Measurements from ENCODE around the gene CCDC6.

GRCh38 chr10:59909815-59910214, 3.5 kb upstream of the CCDC6 start:
- TF ChIP-seq EZH2 (IDR thresholded peaks at IDR 0.05; ENCODE audit: low read length), result no peak
- TF ChIP-seq, protein P1, sequence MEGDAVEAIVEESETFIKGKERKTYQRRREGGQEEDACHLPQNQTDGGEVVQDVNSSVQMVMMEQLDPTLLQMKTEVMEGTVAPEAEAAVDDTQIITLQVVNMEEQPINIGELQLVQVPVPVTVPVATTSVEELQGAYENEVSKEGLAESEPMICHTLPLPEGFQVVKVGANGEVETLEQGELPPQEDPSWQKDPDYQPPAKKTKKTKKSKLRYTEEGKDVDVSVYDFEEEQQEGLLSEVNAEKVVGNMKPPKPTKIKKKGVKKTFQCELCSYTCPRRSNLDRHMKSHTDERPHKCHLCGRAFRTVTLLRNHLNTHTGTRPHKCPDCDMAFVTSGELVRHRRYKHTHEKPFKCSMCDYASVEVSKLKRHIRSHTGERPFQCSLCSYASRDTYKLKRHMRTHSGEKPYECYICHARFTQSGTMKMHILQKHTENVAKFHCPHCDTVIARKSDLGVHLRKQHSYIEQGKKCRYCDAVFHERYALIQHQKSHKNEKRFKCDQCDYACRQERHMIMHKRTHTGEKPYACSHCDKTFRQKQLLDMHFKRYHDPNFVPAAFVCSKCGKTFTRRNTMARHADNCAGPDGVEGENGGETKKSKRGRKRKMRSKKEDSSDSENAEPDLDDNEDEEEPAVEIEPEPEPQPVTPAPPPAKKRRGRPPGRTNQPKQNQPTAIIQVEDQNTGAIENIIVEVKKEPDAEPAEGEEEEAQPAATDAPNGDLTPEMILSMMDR (optimal IDR thresholded peaks at IDR 0.05 in 1 of 3, IDR thresholded peaks at IDR 0.05 in 1 of 3, conservative IDR thresholded peaks at IDR 0.05 in 1 of 3; ENCODE audit: extremely low read depth in 1 of 3, insufficient read depth in 2 of 3, low read length in 3 of 3), result no peak

Data from keratinocyte (primary cell).